ENCODE measurements around the gene STK4. TPM values are rescaled to one million over a fixed set of nuclear protein-coding genes. Genes with fewer than 3 reads are reported as not detected.

Gene STK4
- total RNA-seq, 1 donor from 2014 or later = 147 TPM

- Mint-ChIP-seq H3K4me1 (ENCODE audit: low read depth) (peaks cover 4% of the 10 kb centered on the region), H3K27ac (no peak overlapping the region), H3K27me3 (ENCODE audit: low read depth) (peaks cover 29% of the 10 kb centered on the region), H3K4me3 (ENCODE audit: low read depth) (no peak overlapping the region), H3K9me3 (no peaks in the 10 kb centered on the region), H3K36me3 (ENCODE audit: low read depth) (peaks cover 7% of the 10 kb centered on the region)
- intact Hi-C loops (cut with micrococcal nuclease) = loop anchor here (5.0 kb wide), 2 partner anchors 183 to 197 kb away; partner anchors contain the start of gene PABPC1L
- DNase-seq (ENCODE audit: low spot score) = no peak
These were observed 128.7 kb downstream of the STK4 start for GRCh38 chr20:45094864-45095574.

GRCh38 chr20:45095805-45096238 lies 129.5 kb downstream of the STK4 start:
- intact Hi-C loops (cut with micrococcal nuclease) = loop anchor here (1.0 to 5.0 kb wide), 3 partner anchors 52 to 196 kb away; partner anchors contain the start of gene PABPC1L
- peak; percentile 28 for DNase-seq (ENCODE audit: low spot score)
- H3K9me3 Mint-ChIP-seq = no peaks in the 10 kb centered on the region
- no peak overlapping the region for H3K4me3 Mint-ChIP-seq (ENCODE audit: low read depth)
- peaks cover 3% of the 10 kb centered on the region for H3K36me3 Mint-ChIP-seq (ENCODE audit: low read depth)
- peaks cover 34% of the 10 kb centered on the region for H3K27me3 Mint-ChIP-seq (ENCODE audit: low read depth)
- no peak overlapping the region for H3K27ac Mint-ChIP-seq
- H3K4me1 Mint-ChIP-seq (ENCODE audit: low read depth) = peaks cover 4% of the 10 kb centered on the region

- H3K36me3 Mint-ChIP-seq (ENCODE audit: low read depth) = no peaks in the 10 kb centered on the region
- H3K4me3 Mint-ChIP-seq (ENCODE audit: low read depth) = no peak overlapping the region
- peaks cover 6% of the 10 kb centered on the region for H3K4me1 Mint-ChIP-seq (ENCODE audit: low read depth)
- no peaks in the 10 kb centered on the region for H3K9me3 Mint-ChIP-seq
- DNase-seq (ENCODE audit: low spot score) = no peak
- intact Hi-C loops (cut with micrococcal nuclease) = loop anchor here (1.0 to 5.0 kb wide), 3 partner anchors 52 to 196 kb away; partner anchors contain the start of gene PABPC1L
- no peak overlapping the region for H3K27ac Mint-ChIP-seq
- peaks cover 41% of the 10 kb centered on the region for H3K27me3 Mint-ChIP-seq (ENCODE audit: low read depth)
These were observed 130.5 kb downstream of the STK4 start for GRCh38 chr20:45096781-45097180.

GRCh38 chr20:45097485-45098102 lies 131.3 kb downstream of the STK4 start:
- DNase-seq (ENCODE audit: low spot score) = peak; percentile 29
- intact Hi-C loops (cut with micrococcal nuclease) = loop anchor here (5.0 kb wide), 2 partner anchors 185 to 195 kb away; partner anchors contain the start of gene PABPC1L
- Mint-ChIP-seq H3K4me1 (ENCODE audit: low read depth) (peaks cover 6% of the 10 kb centered on the region), H3K27me3 (ENCODE audit: low read depth) (peaks cover 44% of the 10 kb centered on the region), H3K4me3 (ENCODE audit: low read depth) (peak overlapping the region; percentile 54), H3K27ac (no peak overlapping the region), H3K36me3 (ENCODE audit: low read depth) (no peaks in the 10 kb centered on the region), H3K9me3 (no peaks in the 10 kb centered on the region)

GRCh38 chr20:45098103-45098773 lies 131.9 kb downstream of the STK4 start:
- Mint-ChIP-seq H3K4me3 (ENCODE audit: low read depth) (no peak overlapping the region), H3K4me1 (ENCODE audit: low read depth) (peaks cover 6% of the 10 kb centered on the region)

GRCh38 chr20:45100563-45101245 lies 134.4 kb downstream of the STK4 start, which contains the start of gene KCNS1:
Gene KCNS1 (minus strand): TSS chr20:45101127. CDS start chr20:45099236, 1,891 bp downstream.
- intact Hi-C loops (cut with micrococcal nuclease) = no loop called here
- peaks cover 50% of the 10 kb centered on the region for H3K27me3 Mint-ChIP-seq (ENCODE audit: low read depth)
- DNase-seq (ENCODE audit: low spot score) = no peak
- H3K27ac Mint-ChIP-seq = no peak within 1 kb of the TSS
- H3K9me3 Mint-ChIP-seq = no peaks in the 10 kb centered on the region
- no peaks in the 10 kb centered on the region for H3K36me3 Mint-ChIP-seq (ENCODE audit: low read depth)
- H3K4me3 Mint-ChIP-seq (ENCODE audit: low read depth) = no peak within 1 kb of the TSS
- H3K4me1 Mint-ChIP-seq (ENCODE audit: low read depth) = peaks cover 6% of the 10 kb centered on the region

More at GRCh38 chr20:45098103-45098773, 131.9 kb downstream of the STK4 start:
- Mint-ChIP-seq H3K9me3 (no peaks in the 10 kb centered on the region), H3K36me3 (ENCODE audit: low read depth) (no peaks in the 10 kb centered on the region), H3K27me3 (ENCODE audit: low read depth) (peaks cover 48% of the 10 kb centered on the region), H3K27ac (no peak overlapping the region)
- DNase-seq (ENCODE audit: low spot score) = peak; percentile 12
- intact Hi-C loops (cut with micrococcal nuclease) = loop anchor here (5.0 kb wide), 2 partner anchors 186 to 194 kb away; partner anchors contain the start of gene PABPC1L

GRCh38 chr20:45101333-45101850 lies 135.1 kb downstream of the STK4 start:
- H3K4me3 Mint-ChIP-seq (ENCODE audit: low read depth) = no peak overlapping the region
- peaks cover 6% of the 10 kb centered on the region for H3K4me1 Mint-ChIP-seq (ENCODE audit: low read depth)
- intact Hi-C loops (cut with micrococcal nuclease) = no loop called here
- H3K27ac Mint-ChIP-seq = no peak overlapping the region
- no peaks in the 10 kb centered on the region for H3K36me3 Mint-ChIP-seq (ENCODE audit: low read depth)
- no peaks in the 10 kb centered on the region for H3K9me3 Mint-ChIP-seq
- no peak for DNase-seq (ENCODE audit: low spot score)
- H3K27me3 Mint-ChIP-seq (ENCODE audit: low read depth) = peaks cover 50% of the 10 kb centered on the region

GRCh38 chr20:45103072-45103471 lies 136.8 kb downstream of the STK4 start:
- DNase-seq (ENCODE audit: low spot score) = no peak
- H3K9me3 Mint-ChIP-seq = no peaks in the 10 kb centered on the region
- H3K4me1 Mint-ChIP-seq (ENCODE audit: low read depth) = peaks cover 2% of the 10 kb centered on the region
- H3K27ac Mint-ChIP-seq = no peak overlapping the region
- peaks cover 43% of the 10 kb centered on the region for H3K27me3 Mint-ChIP-seq (ENCODE audit: low read depth)
- H3K4me3 Mint-ChIP-seq (ENCODE audit: low read depth) = no peak overlapping the region
- H3K36me3 Mint-ChIP-seq (ENCODE audit: low read depth) = no peaks in the 10 kb centered on the region
- intact Hi-C loops (cut with micrococcal nuclease) = no loop called here

GRCh38 chr20:45104786-45105185 lies 138.5 kb downstream of the STK4 start:
- Mint-ChIP-seq H3K27ac (no peak overlapping the region), H3K4me3 (ENCODE audit: low read depth) (no peak overlapping the region), H3K27me3 (ENCODE audit: low read depth) (peaks cover 30% of the 10 kb centered on the region), H3K9me3 (no peaks in the 10 kb centered on the region), H3K36me3 (ENCODE audit: low read depth) (no peaks in the 10 kb centered on the region), H3K4me1 (ENCODE audit: low read depth) (peaks cover 2% of the 10 kb centered on the region)
- DNase-seq (ENCODE audit: low spot score) = no peak
- intact Hi-C loops (cut with micrococcal nuclease) = no loop called here

GRCh38 chr20:45105317-45105716 lies 139.0 kb downstream of the STK4 start:
- DNase-seq (ENCODE audit: low spot score) = no peak
- Mint-ChIP-seq H3K4me1 (ENCODE audit: low read depth) (peaks cover 2% of the 10 kb centered on the region), H3K27ac (no peak overlapping the region), H3K27me3 (ENCODE audit: low read depth) (peaks cover 24% of the 10 kb centered on the region), H3K4me3 (ENCODE audit: low read depth) (no peak overlapping the region), H3K36me3 (ENCODE audit: low read depth) (no peaks in the 10 kb centered on the region), H3K9me3 (no peaks in the 10 kb centered on the region)
- intact Hi-C loops (cut with micrococcal nuclease) = no loop called here

- H3K4me1 Mint-ChIP-seq (ENCODE audit: low read depth) = no peaks in the 10 kb centered on the region
- no peak overlapping the region for H3K4me3 Mint-ChIP-seq (ENCODE audit: low read depth)
- no peak overlapping the region for H3K27ac Mint-ChIP-seq
- H3K36me3 Mint-ChIP-seq (ENCODE audit: low read depth) = no peaks in the 10 kb centered on the region
- H3K9me3 Mint-ChIP-seq = no peaks in the 10 kb centered on the region
- DNase-seq (ENCODE audit: low spot score) = no peak
- intact Hi-C loops (cut with micrococcal nuclease) = no loop called here
- H3K27me3 Mint-ChIP-seq (ENCODE audit: low read depth) = peaks cover 10% of the 10 kb centered on the region
These were observed 143.3 kb downstream of the STK4 start for GRCh38 chr20:45109634-45110033.

- no peak overlapping the region for H3K4me3 Mint-ChIP-seq (ENCODE audit: low read depth)
- H3K36me3 Mint-ChIP-seq (ENCODE audit: low read depth) = no peaks in the 10 kb centered on the region
- no peaks in the 10 kb centered on the region for H3K9me3 Mint-ChIP-seq
- DNase-seq (ENCODE audit: low spot score) = no peak
- H3K4me1 Mint-ChIP-seq (ENCODE audit: low read depth) = no peaks in the 10 kb centered on the region
- intact Hi-C loops (cut with micrococcal nuclease) = no loop called here
- H3K27ac Mint-ChIP-seq = no peak overlapping the region
- H3K27me3 Mint-ChIP-seq (ENCODE audit: low read depth) = peaks cover 8% of the 10 kb centered on the region
These were observed 144.0 kb downstream of the STK4 start for GRCh38 chr20:45110301-45110700.
